ENCODE data around the gene RAD54L. TPM values are rescaled to one million over a fixed set of nuclear protein-coding genes. Genes with fewer than 3 reads are reported as not detected.

Gene RAD54L
- total RNA-seq, 1 donor from 2014 or later: 1.0 TPM

GRCh38 chr1:46285730-46286477 lies 38.3 kb downstream of the RAD54L start:
- DNase-seq: peak; percentile 57
- no peaks in the 10 kb centered on the region for H3K27me3 ChIP-seq
- ATAC-seq: no peak
- H3K4me3 ChIP-seq: no peak overlapping the region
- H3K36me3 ChIP-seq: peaks cover 62% of the 10 kb centered on the region
- no peak overlapping the region for H3K27ac ChIP-seq
- intact Hi-C loops (cut with DNase I): no loop called here
- H3K9me3 ChIP-seq: no peaks in the 10 kb centered on the region
- no peak for TF ChIP-seq CTCF (IDR thresholded peaks at IDR 0.05)
- H3K4me1 ChIP-seq: peaks cover 6% of the 10 kb centered on the region

- H3K4me3 ChIP-seq: no peak overlapping the region
- H3K4me1 ChIP-seq: peaks cover 6% of the 10 kb centered on the region
- no peak for TF ChIP-seq CTCF (IDR thresholded peaks at IDR 0.05)
- no peaks in the 10 kb centered on the region for H3K27me3 ChIP-seq
- DNase-seq (no peak), ATAC-seq (peak; percentile 90)
- intact Hi-C loops (cut with DNase I): no loop called here
- H3K9me3 ChIP-seq: no peaks in the 10 kb centered on the region
- H3K27ac ChIP-seq: peak overlapping the region; percentile 32
- peaks cover 48% of the 10 kb centered on the region for H3K36me3 ChIP-seq
Measured at GRCh38 chr1:46288485-46289133, 41.0 kb downstream of the RAD54L start.

GRCh38 chr1:46289134-46289494 lies 41.6 kb downstream of the RAD54L start:
- DNase-seq (no peak), ATAC-seq (no peak)
- Histone ChIP-seq H3K4me3 (no peak overlapping the region), H3K4me1 (peaks cover 6% of the 10 kb centered on the region), H3K36me3 (peaks cover 49% of the 10 kb centered on the region), H3K9me3 (no peaks in the 10 kb centered on the region), H3K27ac (peak overlapping the region; percentile 32), H3K27me3 (no peaks in the 10 kb centered on the region)
- no peak for TF ChIP-seq CTCF (IDR thresholded peaks at IDR 0.05)
- intact Hi-C loops (cut with DNase I): no loop called here

- H3K36me3 ChIP-seq: peaks cover 48% of the 10 kb centered on the region
- no peak for ATAC-seq
- no peak overlapping the region for H3K4me3 ChIP-seq
- no peak for DNase-seq
- no peaks in the 10 kb centered on the region for H3K9me3 ChIP-seq
- H3K4me1 ChIP-seq: peaks cover 6% of the 10 kb centered on the region
- intact Hi-C loops (cut with DNase I): no loop called here
- no peaks in the 10 kb centered on the region for H3K27me3 ChIP-seq
- TF ChIP-seq CTCF (IDR thresholded peaks at IDR 0.05): no peak
- no peak overlapping the region for H3K27ac ChIP-seq
Measured at GRCh38 chr1:46289976-46290375, 42.4 kb downstream of the RAD54L start.

GRCh38 chr1:46295306-46295705 lies 47.7 kb downstream of the RAD54L start:
- no peaks in the 10 kb centered on the region for H3K9me3 ChIP-seq
- H3K4me1 ChIP-seq: peaks cover 6% of the 10 kb centered on the region
- DNase-seq (no peak), ATAC-seq (no peak)
- H3K27me3 ChIP-seq: no peaks in the 10 kb centered on the region
- peaks cover 58% of the 10 kb centered on the region for H3K36me3 ChIP-seq
- H3K4me3 ChIP-seq: no peak overlapping the region
- intact Hi-C loops (cut with DNase I): no loop called here
- no peak overlapping the region for H3K27ac ChIP-seq
- TF ChIP-seq CTCF (IDR thresholded peaks at IDR 0.05): no peak
